ENCODE results near the gene EMSY. TPM values are rescaled to one million over a fixed set of nuclear protein-coding genes. Genes with fewer than 3 reads are reported as not detected.
"Not testable (repeated sequence)": the region's sequence is repeated elsewhere in the genome, so short reads cannot be mapped to it uniquely, and the experiment has no call there.

The EMSY gene
- total RNA-seq = 10 to 100 TPM; 24.3 to 39.4 TPM

GRCh38 chr11:76444384-76445120 lies at the start of gene EMSY:
EMSY (plus strand) TSS chr11:76445018; CDS start chr11:76446939, 1,921 bp downstream.
- intact Hi-C loops (cut with DNase I) = loop anchor here (5.0 to 10.0 kb wide), 3 partner anchors 62 to 240 kb away; partner anchors contain the start of genes GVQW3, THAP12 and WNT11
- H3K36me3 ChIP-seq = no peaks in the 10 kb centered on the region
- H3K4me3 ChIP-seq = peak within 1 kb of the TSS; percentile 89 to 100
- WGBS = under 1% methylated on average over 53 of the region's 53 CpGs
- peaks cover 6% of the 10 kb centered on the region for H3K4me1 ChIP-seq (replicated peaks)
- H3K9me3 ChIP-seq = no peaks in the 10 kb centered on the region
- TF ChIP-seq POLR2A (IDR thresholded peaks at IDR 0.05) (peak; percentile 95), POLR2AphosphoS5 (IDR thresholded peaks at IDR 0.05) (peak; percentile 99), CTCF (IDR thresholded peaks at IDR 0.05) (peak in 3 of 4 experiments; percentile 6 to 24 (median 7))
- no peaks in the 10 kb centered on the region for H3K27me3 ChIP-seq (replicated peaks; ENCODE audit: insufficient read depth)
- DNase-seq (ENCODE audit: low spot score) = peak; percentile 99
- peak within 1 kb of the TSS; percentile 93 to 95 for H3K27ac ChIP-seq

- H3K36me3 ChIP-seq = no peaks in the 10 kb centered on the region
- intact Hi-C loops (cut with DNase I) = no loop called here
- H3K4me3 ChIP-seq = no peak overlapping the region
- H3K27ac ChIP-seq = no peak overlapping the region
- no peak for DNase-seq (ENCODE audit: low spot score)
- H3K27me3 ChIP-seq (replicated peaks; ENCODE audit: insufficient read depth) = no peaks in the 10 kb centered on the region
- no peaks in the 10 kb centered on the region for H3K9me3 ChIP-seq
- H3K4me1 ChIP-seq (replicated peaks) = no peaks in the 10 kb centered on the region
- TF ChIP-seq POLR2AphosphoS5 (IDR thresholded peaks at IDR 0.05) (no peak), CTCF (IDR thresholded peaks at IDR 0.05) (no peak), POLR2A (IDR thresholded peaks at IDR 0.05) (no peak)
- WGBS = 59% methylated on average over 1 of the region's 1 CpG
These were observed 49.5 kb upstream of the EMSY start for GRCh38 chr11:76395296-76395695.

- no peak for TF ChIP-seq POLR2A (IDR thresholded peaks at IDR 0.05)
- TF ChIP-seq CTCF (IDR thresholded peaks at IDR 0.05) = no peak
- TF ChIP-seq POLR2AphosphoS5 (IDR thresholded peaks at IDR 0.05) = no peak
- Histone ChIP-seq H3K9me3 (no peaks in the 10 kb centered on the region), H3K36me3 (no peaks in the 10 kb centered on the region), H3K4me1 (replicated peaks) (no peaks in the 10 kb centered on the region), H3K27ac (no peak overlapping the region), H3K4me3 (no peak overlapping the region), H3K27me3 (replicated peaks; ENCODE audit: insufficient read depth) (no peaks in the 10 kb centered on the region)
- WGBS = 100% methylated on average over 3 of the region's 3 CpGs
- DNase-seq (ENCODE audit: low spot score) = no peak
- intact Hi-C loops (cut with DNase I) = no loop called here
These were observed 47.4 kb upstream of the EMSY start for GRCh38 chr11:76397383-76397782.

- Histone ChIP-seq H3K27ac (no peak overlapping the region), H3K4me1 (replicated peaks) (no peaks in the 10 kb centered on the region), H3K4me3 (no peak overlapping the region), H3K9me3 (no peaks in the 10 kb centered on the region), H3K27me3 (replicated peaks; ENCODE audit: insufficient read depth) (no peaks in the 10 kb centered on the region), H3K36me3 (no peaks in the 10 kb centered on the region)
- TF ChIP-seq CTCF (IDR thresholded peaks at IDR 0.05) = no peak
- no peak for TF ChIP-seq POLR2AphosphoS5 (IDR thresholded peaks at IDR 0.05)
- no peak for TF ChIP-seq POLR2A (IDR thresholded peaks at IDR 0.05)
- intact Hi-C loops (cut with DNase I) = no loop called here
- no peak for DNase-seq (ENCODE audit: low spot score)
- 93% methylated on average over 1 of the region's 1 CpG for WGBS
These were observed 43.9 kb upstream of the EMSY start for GRCh38 chr11:76400967-76401366.

- H3K27ac ChIP-seq; H3K27me3 ChIP-seq (replicated peaks; ENCODE audit: insufficient read depth); H3K36me3 ChIP-seq; H3K4me3 ChIP-seq; intact Hi-C loops (cut with DNase I); H3K4me1 ChIP-seq (replicated peaks); DNase-seq (ENCODE audit: low spot score); H3K9me3 ChIP-seq: not testable (repeated sequence)
- 87% methylated on average over 8 of the region's 8 CpGs for WGBS
These were observed 43.3 kb upstream of the EMSY start for GRCh38 chr11:76401484-76401883.

Measured in prostate gland (tissue), 2 donors.